Nephron progenitor cell (in vitro differentiated cells): ENCODE data around the gene TNFRSF9.

Experiments
- DNase-seq: peaks from one replicate; pipeline ENCODE4 v3.0.0; 2021
- H3K27ac Mint-ChIP-seq: 2 replicates; pipeline ENCODE4 v1.8.0; 2021; ENCODE audit warnings: mild to moderate bottlenecking, moderate library complexity, mixed read lengths
- H3K27me3 Mint-ChIP-seq: 2 replicates; pipeline ENCODE4 v1.8.0; 2021; ENCODE audit warnings: mild to moderate bottlenecking, low read depth, mixed read lengths; ENCODE audit not compliant: poor library complexity
- H3K36me3 Mint-ChIP-seq: 2 replicates; pipeline ENCODE4 v1.8.0; 2021; ENCODE audit warnings: low read depth, mixed read lengths
- H3K4me1 Mint-ChIP-seq: 2 replicates; pipeline ENCODE4 v1.8.0; 2021; ENCODE audit warnings: mixed read lengths
- H3K4me3 Mint-ChIP-seq: 2 replicates; pipeline ENCODE4 v1.8.0; 2021; ENCODE audit warnings: mild to moderate bottlenecking, moderate library complexity, mixed read lengths
- H3K9me3 Mint-ChIP-seq: 2 replicates; pipeline ENCODE4 v1.8.0; 2021; ENCODE audit warnings: mild to moderate bottlenecking, moderate library complexity, mixed read lengths
- TF ChIP-seq, protein P1 (sequence below): fragments of 200-600 bp; sonication (generic); IDR thresholded peaks from 2 replicates; pipeline ENCODE4 v1.5.0; 2021; ENCODE audit warnings: antibody characterized with exemption

Gene TNFRSF9

DNA sequence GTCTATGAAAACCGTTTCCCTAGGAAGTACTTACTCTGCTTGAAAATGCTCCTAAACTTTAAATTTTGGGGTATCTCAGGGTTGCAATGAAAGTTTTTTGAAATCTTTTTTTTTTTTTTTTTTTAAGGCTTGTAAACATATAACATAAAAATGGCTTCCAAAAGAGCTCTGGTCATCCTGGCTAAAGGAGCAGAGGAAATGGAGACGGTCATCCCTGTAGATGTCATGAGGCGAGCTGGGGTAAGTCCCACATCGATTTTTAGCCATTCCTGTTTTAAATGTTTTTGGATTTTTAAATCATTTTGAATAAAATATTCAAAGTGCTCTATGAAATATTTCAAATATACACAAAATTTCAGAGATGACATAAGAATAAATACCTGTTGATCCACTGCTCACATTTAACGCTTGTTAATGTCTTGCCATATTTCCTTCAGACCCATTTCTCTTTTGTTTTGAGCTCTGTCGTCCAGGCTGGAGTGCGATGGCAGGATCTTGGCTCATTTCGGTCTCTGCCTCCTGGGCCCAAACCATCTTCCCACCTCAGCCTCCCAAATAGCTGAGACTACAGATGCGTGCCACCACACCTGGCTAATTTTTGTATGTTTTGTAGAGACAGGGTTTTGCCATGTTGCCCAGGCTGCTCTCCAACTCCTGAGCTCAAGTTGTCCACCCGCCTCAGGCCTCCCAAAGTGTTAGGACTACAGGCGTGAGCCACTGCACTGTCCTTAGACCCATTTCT is 22.2 kb upstream of the TNFRSF9 start:
- Mint-ChIP-seq H3K27me3 (no peaks in the 10 kb centered on the region), H3K27ac (peak overlapping the region; percentile 39), H3K36me3 (peaks cover 39% of the 10 kb centered on the region), H3K9me3 (no peaks in the 10 kb centered on the region), H3K4me1 (peaks cover 30% of the 10 kb centered on the region), H3K4me3 (peak overlapping the region; percentile 97)
- no peak for DNase-seq
- TF ChIP-seq, protein P1, sequence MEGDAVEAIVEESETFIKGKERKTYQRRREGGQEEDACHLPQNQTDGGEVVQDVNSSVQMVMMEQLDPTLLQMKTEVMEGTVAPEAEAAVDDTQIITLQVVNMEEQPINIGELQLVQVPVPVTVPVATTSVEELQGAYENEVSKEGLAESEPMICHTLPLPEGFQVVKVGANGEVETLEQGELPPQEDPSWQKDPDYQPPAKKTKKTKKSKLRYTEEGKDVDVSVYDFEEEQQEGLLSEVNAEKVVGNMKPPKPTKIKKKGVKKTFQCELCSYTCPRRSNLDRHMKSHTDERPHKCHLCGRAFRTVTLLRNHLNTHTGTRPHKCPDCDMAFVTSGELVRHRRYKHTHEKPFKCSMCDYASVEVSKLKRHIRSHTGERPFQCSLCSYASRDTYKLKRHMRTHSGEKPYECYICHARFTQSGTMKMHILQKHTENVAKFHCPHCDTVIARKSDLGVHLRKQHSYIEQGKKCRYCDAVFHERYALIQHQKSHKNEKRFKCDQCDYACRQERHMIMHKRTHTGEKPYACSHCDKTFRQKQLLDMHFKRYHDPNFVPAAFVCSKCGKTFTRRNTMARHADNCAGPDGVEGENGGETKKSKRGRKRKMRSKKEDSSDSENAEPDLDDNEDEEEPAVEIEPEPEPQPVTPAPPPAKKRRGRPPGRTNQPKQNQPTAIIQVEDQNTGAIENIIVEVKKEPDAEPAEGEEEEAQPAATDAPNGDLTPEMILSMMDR: no peak

DNA sequence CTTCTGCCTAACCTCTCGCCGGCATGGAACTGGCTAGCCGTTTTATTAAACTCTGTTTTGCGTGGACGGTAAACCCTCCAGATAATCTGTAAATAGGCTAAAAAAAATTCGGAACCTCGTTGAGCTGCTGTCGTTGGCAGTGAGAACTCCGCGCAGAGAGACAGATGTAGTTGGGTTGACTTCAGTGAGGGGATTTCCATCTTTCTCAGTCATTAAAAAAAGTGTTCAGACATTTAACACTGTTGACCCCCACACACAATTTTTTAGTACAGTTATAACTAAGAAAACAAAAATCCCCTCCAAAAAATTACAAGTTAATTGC is 21.3 kb upstream of the TNFRSF9 start:
- H3K9me3 Mint-ChIP-seq: no peaks in the 10 kb centered on the region
- H3K27me3 Mint-ChIP-seq: no peaks in the 10 kb centered on the region
- TF ChIP-seq, protein P1: no peak
- no peak for DNase-seq
- peaks cover 33% of the 10 kb centered on the region for H3K36me3 Mint-ChIP-seq
- peak overlapping the region; percentile 97 for H3K4me3 Mint-ChIP-seq
- H3K4me1 Mint-ChIP-seq: peaks cover 30% of the 10 kb centered on the region
- peak overlapping the region; percentile 94 for H3K27ac Mint-ChIP-seq

DNA sequence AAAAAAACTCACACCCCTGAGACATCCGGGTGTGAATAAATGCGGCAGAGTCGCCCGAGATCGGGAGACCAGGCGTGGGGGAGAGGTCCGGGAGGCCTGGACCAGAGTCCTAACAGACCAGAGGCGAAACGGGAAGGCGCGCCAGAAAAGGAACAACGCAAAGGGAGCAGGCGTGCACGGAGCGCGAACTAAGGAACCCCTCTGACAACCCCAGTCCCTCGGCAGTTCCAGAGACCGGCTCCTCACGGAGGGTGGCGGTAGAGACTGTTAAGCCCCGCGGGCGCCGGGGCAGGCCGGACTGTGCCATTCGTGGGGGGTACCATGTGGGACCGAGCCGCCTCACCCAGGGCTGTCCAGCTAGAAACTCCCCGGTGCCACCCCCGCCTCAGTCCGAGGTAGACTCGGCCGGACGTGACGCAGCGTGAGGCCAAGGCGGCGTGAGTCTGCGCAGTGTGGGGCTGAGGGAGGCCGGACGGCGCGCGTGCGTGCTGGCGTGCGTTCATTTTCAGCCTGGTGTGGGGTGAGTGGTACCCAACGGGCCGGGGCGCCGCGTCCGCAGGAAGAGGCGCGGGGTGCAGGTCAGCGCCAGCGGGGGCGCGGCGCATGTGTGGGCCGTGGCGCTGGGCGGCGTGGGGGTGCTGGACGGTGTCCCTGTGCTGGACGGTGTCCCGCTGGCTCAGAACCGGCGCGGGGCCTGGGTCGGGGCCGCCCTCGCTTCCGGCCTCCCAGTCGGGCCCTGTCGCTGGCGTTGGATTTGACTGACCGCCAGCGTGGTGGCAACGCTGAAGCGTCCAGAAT is 20.8 kb upstream of the TNFRSF9 start, which contains the start of gene PARK7:
Gene PARK7 (plus strand): TSS at position 496 of the 798 bp plus-strand sequence. CDS start 1,075 bp downstream, outside the sequence.
- no peaks in the 10 kb centered on the region for H3K9me3 Mint-ChIP-seq
- peak; percentile 99 for DNase-seq
- H3K36me3 Mint-ChIP-seq: peaks cover 28% of the 10 kb centered on the region
- H3K4me3 Mint-ChIP-seq: peak within 1 kb of the TSS; percentile 97
- H3K27me3 Mint-ChIP-seq: peaks cover 2% of the 10 kb centered on the region
- peaks cover 30% of the 10 kb centered on the region for H3K4me1 Mint-ChIP-seq
- TF ChIP-seq, protein P1: peak; percentile 28
- H3K27ac Mint-ChIP-seq: peak within 1 kb of the TSS; percentile 94

DNA sequence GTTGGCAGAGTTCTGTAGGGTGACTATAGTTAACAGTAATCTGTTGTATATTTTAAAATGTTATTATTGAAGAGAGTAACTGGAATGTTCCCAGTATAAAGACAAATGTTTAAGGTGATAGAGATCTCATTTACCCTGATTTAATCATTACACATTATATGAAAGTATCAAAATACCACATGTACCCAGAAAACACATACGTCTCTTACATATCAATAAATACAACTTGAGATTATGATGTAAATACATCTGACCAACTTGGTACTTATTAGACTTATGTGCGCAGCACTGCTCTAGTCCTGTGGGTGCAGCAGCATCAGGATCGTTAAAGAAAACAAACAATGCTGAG is 20.2 kb upstream of the TNFRSF9 start:
- no peak for DNase-seq
- Mint-ChIP-seq H3K27ac (peak overlapping the region; percentile 94), H3K4me3 (peak overlapping the region; percentile 97), H3K27me3 (peaks cover 4% of the 10 kb centered on the region), H3K4me1 (peaks cover 30% of the 10 kb centered on the region), H3K9me3 (no peaks in the 10 kb centered on the region), H3K36me3 (peaks cover 24% of the 10 kb centered on the region)
- TF ChIP-seq, protein P1: no peak

DNA sequence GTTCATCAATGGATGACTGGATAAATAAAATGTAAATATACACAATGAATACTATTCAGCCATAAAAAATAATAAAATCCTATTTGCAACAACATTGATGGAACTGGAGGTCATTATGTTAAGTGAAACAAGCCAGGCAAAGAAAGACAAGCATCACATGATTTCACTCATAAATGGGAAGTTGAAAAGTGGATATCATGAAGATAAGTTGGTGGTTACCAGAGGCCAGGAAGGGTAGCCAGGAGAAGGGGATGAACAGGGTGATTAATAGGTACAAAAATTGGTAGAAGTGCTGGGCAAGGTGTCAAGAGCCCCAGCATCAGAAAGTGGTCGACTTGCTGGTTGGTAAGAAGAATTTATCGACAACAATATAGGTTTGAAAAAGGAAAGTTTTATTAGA is 19.5 kb upstream of the TNFRSF9 start:
- Mint-ChIP-seq H3K27me3 (peaks cover 4% of the 10 kb centered on the region), H3K4me1 (peaks cover 26% of the 10 kb centered on the region)

More for the DNA sequence above, 19.5 kb upstream of the TNFRSF9 start:
- peak overlapping the region; percentile 97 for H3K4me3 Mint-ChIP-seq
- H3K9me3 Mint-ChIP-seq: no peaks in the 10 kb centered on the region
- no peak overlapping the region for H3K27ac Mint-ChIP-seq
- TF ChIP-seq, protein P1: no peak
- DNase-seq: no peak
- H3K36me3 Mint-ChIP-seq: peaks cover 18% of the 10 kb centered on the region
